Body of pancreas (tissue), 4 donors: ENCODE data around the gene NFYB.

Experiments used
- POLR2A ChIP-seq, 3 donors: fragments of 450-650 bp; IDR thresholded peaks; one replicate each; pipeline ENCODE4 v1.6.1; 2016; ENCODE audit warnings: antibody characterized with exemption in 3 of 3, mild to moderate bottlenecking in 2 of 3
- TF ChIP-seq, protein P1 (sequence below), 7 experiments: fragments of 450-650 bp in 4 of 7; fragments of 200-600 bp in 3 of 7; sonication (generic) in 3 of 7; IDR thresholded peaks; one replicate each; pipeline ENCODE4 v1.5.1; 2016 to 2019; ENCODE audit warnings: antibody characterized with exemption in 7 of 7

GRCh38 chr12:104142543-104142942 lies 4.5 kb upstream of the NFYB start:
- TF ChIP-seq, protein P1, sequence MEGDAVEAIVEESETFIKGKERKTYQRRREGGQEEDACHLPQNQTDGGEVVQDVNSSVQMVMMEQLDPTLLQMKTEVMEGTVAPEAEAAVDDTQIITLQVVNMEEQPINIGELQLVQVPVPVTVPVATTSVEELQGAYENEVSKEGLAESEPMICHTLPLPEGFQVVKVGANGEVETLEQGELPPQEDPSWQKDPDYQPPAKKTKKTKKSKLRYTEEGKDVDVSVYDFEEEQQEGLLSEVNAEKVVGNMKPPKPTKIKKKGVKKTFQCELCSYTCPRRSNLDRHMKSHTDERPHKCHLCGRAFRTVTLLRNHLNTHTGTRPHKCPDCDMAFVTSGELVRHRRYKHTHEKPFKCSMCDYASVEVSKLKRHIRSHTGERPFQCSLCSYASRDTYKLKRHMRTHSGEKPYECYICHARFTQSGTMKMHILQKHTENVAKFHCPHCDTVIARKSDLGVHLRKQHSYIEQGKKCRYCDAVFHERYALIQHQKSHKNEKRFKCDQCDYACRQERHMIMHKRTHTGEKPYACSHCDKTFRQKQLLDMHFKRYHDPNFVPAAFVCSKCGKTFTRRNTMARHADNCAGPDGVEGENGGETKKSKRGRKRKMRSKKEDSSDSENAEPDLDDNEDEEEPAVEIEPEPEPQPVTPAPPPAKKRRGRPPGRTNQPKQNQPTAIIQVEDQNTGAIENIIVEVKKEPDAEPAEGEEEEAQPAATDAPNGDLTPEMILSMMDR (IDR thresholded peaks at IDR 0.05) = no peak
- TF ChIP-seq POLR2A (IDR thresholded peaks at IDR 0.05) = no peak
